DMS153 treated with DMSO at 0.1 percent for 48 hours (cell line): ENCODE results near the gene MCF2L.

Source experiments
- DNase-seq: peaks from one replicate; lab custom pipeline; 2025; ENCODE audit not compliant: unreplicated experiment; lab: John Stamatoyannopoulos, UW

MCF2L gene

GRCh38 chr13:112947796-112948195 is 21.2 kb upstream of the MCF2L start:
- no peak for DNase-seq

- DNase-seq, result no peak
These were observed 17.2 kb upstream of the MCF2L start for GRCh38 chr13:112951674-112952371.

- DNase-seq, result no peak
These were observed 16.1 kb upstream of the MCF2L start for GRCh38 chr13:112952759-112953551.

GRCh38 chr13:112953591-112954487 is 15.2 kb upstream of the MCF2L start:
- DNase-seq, result no peak

- peak; percentile 2 for DNase-seq
These were observed 14.3 kb upstream of the MCF2L start for GRCh38 chr13:112954488-112955270.

- no peak for DNase-seq
These were observed 13.6 kb upstream of the MCF2L start for GRCh38 chr13:112955271-112955937.

GRCh38 chr13:112955956-112956355 is 13.1 kb upstream of the MCF2L start:
- DNase-seq, result no peak

GRCh38 chr13:112956571-112957294 is 12.3 kb upstream of the MCF2L start:
- DNase-seq, result no peak

- no peak for DNase-seq
These were observed 11.7 kb upstream of the MCF2L start for GRCh38 chr13:112957295-112957677.

- DNase-seq, result no peak
These were observed 10.7 kb upstream of the MCF2L start for GRCh38 chr13:112958127-112958989.

- DNase-seq, result peak; percentile 12
These were observed 9.8 kb upstream of the MCF2L start for GRCh38 chr13:112959206-112959605.

- no peak for DNase-seq
These were observed 9.1 kb upstream of the MCF2L start for GRCh38 chr13:112959701-112960542.

GRCh38 chr13:112960706-112961105 is 8.3 kb upstream of the MCF2L start:
- no peak for DNase-seq

GRCh38 chr13:112961457-112962369 is 7.3 kb upstream of the MCF2L start:
- DNase-seq, result no peak

GRCh38 chr13:112962396-112962795 is 6.6 kb upstream of the MCF2L start:
- DNase-seq, result no peak

GRCh38 chr13:112962911-112963625 is 5.9 kb upstream of the MCF2L start:
- DNase-seq, result no peak
